NCI-H446 treated with DMSO at 0.1 percent for 48 hours (cell line): ENCODE data around the gene ABCA13.

Experiments
- DNase-seq: peaks from one replicate; lab custom pipeline; 2025; lab: John Stamatoyannopoulos, UW

ABCA13 gene

DNA sequence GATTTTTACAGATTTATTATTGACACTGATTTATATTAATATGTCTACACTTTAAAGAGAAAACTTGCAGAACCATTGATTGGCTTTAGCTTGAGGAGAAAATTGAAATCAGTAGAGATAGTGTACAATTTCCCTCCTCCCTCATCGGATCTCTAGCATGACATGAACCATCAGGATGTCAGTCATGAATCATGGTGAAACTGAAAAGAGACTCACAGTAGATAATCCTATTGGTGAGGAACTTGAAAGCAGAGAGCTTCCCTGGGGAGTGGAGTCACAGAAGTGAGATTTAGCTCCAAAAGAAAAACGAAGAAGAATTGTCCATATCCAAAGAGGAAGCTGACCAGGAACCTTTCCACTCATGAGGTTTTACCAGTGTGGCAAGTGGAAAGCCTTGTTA lies 346.8 kb downstream of the ABCA13 start:
- DNase-seq: no peak

DNA sequence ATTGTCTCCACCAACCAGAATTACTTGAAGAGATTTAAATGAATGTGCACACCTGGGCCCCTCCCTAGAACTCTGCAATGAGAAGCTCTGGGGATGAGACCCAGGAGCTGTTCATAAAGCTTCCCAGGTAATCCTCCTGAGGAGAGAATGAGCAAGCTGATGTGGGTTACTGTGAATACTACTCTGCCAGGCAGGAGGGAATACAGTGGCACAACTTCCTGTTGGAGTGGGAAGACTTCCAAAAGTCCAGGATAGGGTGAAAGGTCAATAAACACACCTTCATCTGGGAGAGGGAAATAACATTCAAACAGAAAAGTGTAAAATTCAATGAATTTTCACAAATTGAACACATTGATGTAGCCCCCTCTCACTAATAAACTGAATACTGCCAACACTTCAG lies 351.4 kb downstream of the ABCA13 start:
- DNase-seq: no peak

DNA sequence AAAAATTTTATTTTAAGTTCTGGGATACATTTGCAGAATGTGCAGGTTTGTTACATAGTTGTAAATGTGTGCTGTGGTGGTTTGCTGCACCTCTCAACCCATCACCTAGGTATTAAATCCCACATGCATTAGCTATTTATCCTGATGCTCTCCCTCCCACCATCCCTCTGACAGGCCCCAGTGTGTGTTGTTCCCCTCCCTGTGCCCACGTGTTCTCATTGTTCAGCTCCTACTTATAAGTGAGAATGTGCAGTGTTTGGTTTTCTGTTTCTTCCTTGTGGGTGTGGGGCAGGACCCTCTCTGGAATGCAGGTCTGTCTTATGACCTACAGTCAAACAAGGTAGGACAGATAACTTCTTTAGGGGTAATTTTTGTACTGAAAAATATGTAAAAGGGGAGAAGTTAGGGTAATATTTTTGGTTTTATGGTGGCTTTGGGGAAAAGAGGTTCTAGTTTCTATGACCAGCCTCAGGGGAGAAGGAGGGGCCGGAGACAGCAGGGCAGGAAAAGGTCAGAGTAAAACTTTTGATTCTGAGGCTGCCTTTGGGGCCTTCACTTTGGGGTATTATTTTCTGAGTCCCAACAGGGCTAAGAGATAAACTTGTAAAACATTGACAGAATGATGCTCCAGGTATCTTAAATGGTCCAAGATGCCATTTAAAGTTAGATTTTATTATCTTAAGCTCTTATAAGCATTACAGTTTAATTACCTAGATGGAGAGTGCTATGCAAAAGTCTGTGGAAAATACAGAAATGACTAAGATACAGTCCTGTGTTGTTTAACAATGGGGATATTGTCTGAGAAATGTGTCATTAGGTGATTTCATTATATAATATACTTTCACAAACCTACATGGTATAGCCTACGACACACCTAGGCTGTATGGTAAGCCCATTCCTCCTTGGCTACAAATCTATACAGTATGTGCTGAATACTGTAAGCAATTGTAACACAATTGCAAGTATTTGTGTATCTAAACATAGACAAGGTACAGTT lies 354.8 kb downstream of the ABCA13 start:
- no peak for DNase-seq

DNA sequence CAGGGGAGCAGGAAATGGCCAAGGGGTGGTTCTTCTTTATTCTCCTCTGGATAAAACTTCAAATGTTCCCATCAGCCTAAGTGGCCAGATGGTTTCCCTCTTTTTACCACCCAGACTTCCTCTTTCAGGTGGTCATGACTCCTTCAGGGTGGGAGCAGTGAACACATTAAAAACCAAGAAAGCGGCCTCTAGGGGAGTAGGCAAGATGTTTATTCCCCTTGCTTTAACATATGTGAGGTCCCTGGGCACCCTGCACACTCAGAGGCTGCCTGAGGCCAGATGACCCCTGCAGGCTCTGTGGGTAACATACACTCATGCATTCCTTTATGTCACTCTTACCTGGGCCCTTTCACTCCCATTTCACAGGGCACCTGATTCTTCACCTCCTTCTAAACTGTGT lies 357.4 kb downstream of the ABCA13 start:
- DNase-seq: no peak

GRCh38 chr7:48537561-48537960 lies 366.3 kb downstream of the ABCA13 start:
- no peak for DNase-seq

GRCh38 chr7:48540746-48541145 lies 369.5 kb downstream of the ABCA13 start:
- DNase-seq: no peak

- no peak for DNase-seq
These were observed 377.4 kb downstream of the ABCA13 start for GRCh38 chr7:48548667-48549066.

DNA sequence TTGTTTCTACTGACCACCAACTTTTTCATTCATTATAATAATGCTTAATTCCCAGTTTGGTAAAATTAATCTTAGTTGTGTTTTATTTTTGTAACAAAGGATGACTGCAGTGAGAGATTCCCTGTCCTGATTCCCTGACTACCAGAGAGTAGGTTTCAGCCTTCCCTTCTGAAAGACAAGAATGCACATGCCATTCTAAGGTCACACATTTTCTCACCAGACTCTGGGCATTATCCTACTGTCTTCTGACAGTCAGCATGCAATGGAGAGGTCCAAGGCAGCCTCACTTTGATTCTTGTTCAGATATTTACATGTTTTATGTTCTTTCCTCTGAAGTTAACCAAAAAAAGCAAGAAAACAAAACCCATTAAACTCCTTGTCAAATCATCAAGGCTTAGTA lies 380.4 kb downstream of the ABCA13 start:
- no peak for DNase-seq

- DNase-seq: no peak
These were observed 392.1 kb downstream of the ABCA13 start for GRCh38 chr7:48563334-48563733.

GRCh38 chr7:48575516-48575915 lies 404.3 kb downstream of the ABCA13 start:
- no peak for DNase-seq

DNA sequence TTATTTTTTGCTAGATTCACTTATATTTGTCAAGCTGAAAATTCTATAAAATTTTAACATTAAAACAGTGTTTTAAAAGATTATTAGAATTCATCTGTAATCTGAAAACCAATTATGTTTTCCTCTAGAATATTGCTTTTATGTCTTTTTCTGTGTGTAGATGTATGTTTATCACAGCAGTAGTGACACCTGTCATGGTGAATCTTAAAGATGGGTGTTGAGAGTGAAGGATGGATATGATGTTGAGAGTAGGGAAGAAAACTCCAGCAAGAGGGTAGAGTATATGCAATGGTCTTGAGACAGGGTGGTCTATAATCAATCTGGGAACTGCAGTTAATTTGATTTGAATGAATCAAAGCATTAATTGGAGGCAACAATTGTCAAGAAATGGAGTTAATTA lies 416.2 kb downstream of the ABCA13 start:
- DNase-seq: no peak

DNA sequence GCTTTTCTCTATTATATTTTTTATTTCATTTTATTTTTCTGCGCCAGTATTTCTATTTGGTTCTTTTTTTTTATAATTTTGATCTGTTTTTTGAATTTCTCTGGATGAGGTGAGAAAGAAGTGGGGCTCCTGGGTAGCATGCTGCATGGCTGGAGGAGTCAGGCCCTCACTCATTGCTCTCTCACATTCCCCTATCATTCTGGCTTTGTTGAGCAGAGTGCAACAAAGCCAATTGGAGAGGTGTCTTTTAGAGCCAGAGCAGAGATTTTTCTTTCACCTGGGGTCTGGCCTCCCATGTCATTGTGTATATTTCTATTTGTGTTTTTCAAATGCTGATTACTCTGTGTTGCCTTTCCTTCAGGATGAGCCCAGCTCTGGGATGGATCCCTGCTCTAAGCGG lies 423.1 kb downstream of the ABCA13 start:
- no peak for DNase-seq

DNA sequence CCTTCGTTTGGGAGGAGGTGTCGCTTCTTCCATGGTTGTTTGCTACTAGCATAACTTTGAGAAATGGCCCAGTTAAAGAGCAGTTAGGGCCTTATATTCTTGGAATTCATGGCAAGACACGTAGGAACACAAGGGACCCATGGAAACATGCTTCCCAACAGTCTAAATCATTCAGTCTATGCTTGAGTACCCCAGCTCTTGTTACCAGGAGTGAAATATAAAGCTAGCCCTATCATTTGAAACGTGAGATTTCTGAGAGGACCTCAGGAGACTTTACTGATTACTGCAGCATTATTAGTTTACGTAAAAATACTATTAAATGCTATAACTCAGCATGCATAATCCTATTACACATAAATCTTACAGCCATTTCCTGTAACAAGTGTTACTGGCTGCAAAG lies 424.5 kb downstream of the ABCA13 start:
- DNase-seq: no peak

DNA sequence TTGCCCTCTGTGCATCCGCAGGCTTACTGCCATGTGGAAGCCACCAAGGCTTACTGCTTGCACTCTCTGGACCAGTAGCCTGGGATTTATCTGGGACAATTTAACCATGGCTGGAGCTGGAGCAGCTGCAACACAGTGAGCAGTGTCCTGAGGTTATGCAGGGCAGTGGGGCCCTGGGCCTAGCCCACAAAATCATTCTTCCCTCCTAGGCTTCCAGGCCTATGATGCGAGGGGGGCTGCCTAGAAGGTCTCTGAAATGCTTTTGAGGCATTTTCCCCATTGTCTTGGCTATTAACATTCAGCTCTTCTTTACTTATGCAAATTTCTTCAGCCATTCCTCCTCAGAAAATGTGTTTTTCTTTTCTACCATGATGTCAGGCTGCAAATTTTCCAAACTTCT lies 439.4 kb downstream of the ABCA13 start:
- DNase-seq: no peak

- no peak for DNase-seq
These were observed 440.7 kb downstream of the ABCA13 start for GRCh38 chr7:48611993-48612392.

DNA sequence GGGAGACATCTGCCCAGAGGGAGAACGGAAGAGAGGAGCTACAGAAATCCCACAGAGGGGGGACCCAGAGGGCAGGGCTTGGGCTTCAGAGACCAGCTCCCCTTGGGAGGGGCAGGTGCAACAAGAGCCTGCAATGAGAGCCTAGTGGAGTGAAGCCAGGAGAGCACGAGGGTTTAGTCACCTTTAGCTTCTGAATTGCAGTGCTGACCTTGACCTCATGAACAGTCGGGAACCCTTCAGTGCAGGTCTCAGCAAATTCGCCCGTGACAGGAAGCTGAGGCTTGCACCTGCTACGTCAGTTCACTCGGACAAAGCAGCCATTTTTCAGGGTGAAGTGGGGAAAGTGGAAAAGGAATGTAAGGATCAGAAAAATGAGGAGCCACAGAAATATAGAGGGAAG lies 446.2 kb downstream of the ABCA13 start:
- DNase-seq: no peak

- DNase-seq: no peak
These were observed 446.7 kb downstream of the ABCA13 start for GRCh38 chr7:48617993-48618392.

DNA sequence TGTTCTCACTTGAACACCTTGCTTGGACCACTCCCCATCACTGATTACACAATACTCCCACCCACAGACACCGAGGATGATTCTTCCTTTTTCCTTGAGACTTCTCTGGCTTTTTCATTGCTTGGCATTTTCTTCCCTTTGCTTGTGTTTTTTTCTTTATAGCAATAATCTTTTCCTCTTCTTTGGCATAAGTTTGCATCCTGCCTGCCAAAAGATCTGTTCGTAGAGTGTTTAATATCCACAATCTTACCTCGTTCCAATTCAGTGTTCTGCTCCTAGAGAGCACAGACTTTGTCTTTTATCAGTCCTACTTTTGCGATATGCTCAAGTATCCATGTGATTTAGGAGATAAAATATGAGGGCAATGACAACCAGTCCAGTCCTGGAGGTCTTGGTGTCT lies 449.8 kb downstream of the ABCA13 start:
- peak; percentile 14 for DNase-seq

DNA sequence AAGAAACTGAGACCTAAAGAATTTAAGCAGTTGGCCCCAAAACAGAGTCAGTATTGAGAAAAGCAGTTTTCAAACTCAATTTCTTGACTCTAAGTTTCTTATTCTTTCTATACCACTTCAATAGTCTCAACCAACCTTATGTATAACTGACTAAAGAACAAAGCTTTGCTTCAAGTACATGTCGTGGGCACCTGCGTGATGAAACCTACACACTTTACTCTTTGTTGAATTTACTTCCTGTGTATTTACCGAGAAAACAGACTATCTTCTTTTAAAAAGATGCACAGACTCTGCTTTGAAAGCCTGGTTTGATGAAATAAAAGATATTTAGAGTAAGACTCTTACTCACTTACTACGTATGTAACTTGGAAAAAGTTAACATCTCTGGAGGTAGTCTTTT lies 455.9 kb downstream of the ABCA13 start:
- no peak for DNase-seq

DNA sequence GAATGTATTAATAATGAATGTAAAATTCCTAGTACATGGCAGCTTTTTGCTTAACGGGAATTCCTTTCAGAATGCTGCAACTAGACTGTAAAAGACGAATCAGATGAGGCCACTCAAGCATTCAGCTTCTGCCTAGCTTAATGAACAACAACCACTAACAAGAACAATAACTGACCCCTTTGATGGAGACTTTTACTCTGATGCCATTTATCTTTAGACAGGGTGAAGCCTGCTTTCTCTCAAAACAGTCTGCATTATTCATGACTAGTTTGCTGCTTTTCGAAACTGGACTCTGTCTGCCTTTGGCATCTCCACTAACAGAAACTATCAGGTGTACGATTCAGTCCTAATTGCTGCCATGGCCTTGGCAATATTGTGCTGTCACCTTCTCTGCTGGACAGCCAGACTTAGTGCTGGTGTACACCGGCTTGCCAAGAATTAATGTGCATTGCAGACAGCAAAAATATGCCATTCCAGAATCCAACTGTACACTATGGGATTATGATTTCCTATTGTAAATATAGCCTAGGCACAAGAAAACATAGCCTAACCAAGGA lies 457.6 kb downstream of the ABCA13 start:
- no peak for DNase-seq

GRCh38 chr7:48634116-48634632 lies 462.9 kb downstream of the ABCA13 start:
- no peak for DNase-seq

DNA sequence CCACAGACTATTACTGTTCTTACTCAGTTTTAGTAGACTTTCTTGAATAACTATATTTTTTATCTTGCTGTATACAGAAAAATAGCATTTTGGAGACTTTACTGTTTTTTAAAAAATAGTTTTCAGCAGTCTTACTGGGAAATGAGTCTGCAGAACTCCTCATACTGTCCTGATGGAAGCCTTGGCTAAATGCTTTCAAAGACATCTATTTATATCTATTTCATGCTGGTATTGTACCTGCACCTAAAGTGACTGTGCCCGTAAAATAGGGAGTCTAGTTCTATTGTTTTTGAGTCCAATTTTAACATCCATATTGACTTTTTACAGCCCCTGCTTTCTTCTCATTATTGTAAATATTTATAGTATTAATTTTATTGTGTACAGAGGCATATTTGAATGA lies 464.5 kb downstream of the ABCA13 start:
- no peak for DNase-seq

DNA sequence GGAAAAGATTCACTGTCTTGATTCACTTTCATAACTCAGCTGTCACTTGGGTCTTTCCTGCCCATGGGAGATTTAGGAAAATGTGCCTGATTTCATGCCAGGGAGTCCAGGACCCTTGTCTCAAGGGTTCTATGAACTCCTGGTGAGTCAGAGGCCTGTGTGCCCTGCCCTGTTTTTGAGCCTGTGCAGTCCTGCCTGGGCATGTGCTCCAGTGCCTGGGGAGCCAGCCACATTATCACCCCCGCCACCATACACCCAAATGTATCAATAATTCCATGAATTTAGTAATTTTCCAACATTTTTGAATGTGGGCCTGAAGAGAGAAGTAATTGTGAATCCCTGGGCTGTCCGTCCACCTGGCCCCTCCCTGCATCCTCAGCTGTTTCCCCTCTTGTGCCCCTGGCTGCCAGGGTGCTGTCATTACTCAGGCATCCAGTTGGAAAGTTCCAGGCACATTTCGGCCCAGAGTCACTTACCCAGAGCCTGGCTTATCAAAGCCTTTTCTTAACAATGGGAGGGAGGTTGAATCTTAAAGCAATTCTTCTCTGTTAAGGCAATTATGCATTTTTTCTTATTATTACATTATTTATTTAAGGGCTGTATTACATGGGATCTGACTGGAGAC lies 465.2 kb downstream of the ABCA13 start:
- no peak for DNase-seq
